Chondrocyte (in vitro differentiated cells): Measurements from ENCODE around the gene AP1AR. TPM values are rescaled to one million over a fixed set of nuclear protein-coding genes. Genes with fewer than 3 reads are reported as not detected.
"Not testable (repeated sequence)": the region's sequence is repeated elsewhere in the genome, so short reads cannot be mapped to it uniquely, and the experiment has no call there.

ENCODE experiments used
- DNase-seq: peaks from one replicate; pipeline ENCODE4 v3.0.0; 2021; ENCODE audit warnings: mixed read lengths, low spot score
- H3K27ac Mint-ChIP-seq: one replicate; pipeline ENCODE4 v1.8.0; 2021; ENCODE audit warnings: mild to moderate bottlenecking, moderate library complexity, mixed read lengths; ENCODE audit not compliant: unreplicated experiment
- H3K27me3 Mint-ChIP-seq: 2 replicates; pipeline ENCODE4 v1.8.0; 2021; ENCODE audit warnings: low read depth, mixed read lengths
- H3K36me3 Mint-ChIP-seq: 2 replicates; pipeline ENCODE4 v1.8.0; 2021; ENCODE audit warnings: low read depth, mixed read lengths
- H3K4me1 Mint-ChIP-seq: 2 replicates; pipeline ENCODE4 v1.8.0; 2021; ENCODE audit warnings: low read depth, mild to moderate bottlenecking, mixed read lengths
- H3K4me3 Mint-ChIP-seq: one replicate; pipeline ENCODE4 v1.8.0; 2021; ENCODE audit warnings: mild to moderate bottlenecking, moderate library complexity, mixed read lengths; ENCODE audit not compliant: unreplicated experiment
- H3K9me3 Mint-ChIP-seq: 2 replicates; pipeline ENCODE4 v1.8.0; 2021; ENCODE audit warnings: low read depth, mixed read lengths
- total RNA-seq: library from RNA; stranded (reverse); gene quantifications from 3 replicates; pipeline ENCODE4 v1.2.1, GENCODE V29; 2021
- TF ChIP-seq, protein P1 (sequence below): fragments of 200-600 bp; sonication (generic); IDR thresholded peaks from 2 replicates; pipeline ENCODE4 v1.5.0; 2021; ENCODE audit warnings: antibody characterized with exemption, mild to moderate bottlenecking, moderate library complexity

AP1AR gene
- total RNA-seq, 1 donor from 2014 or later, result 15.0 TPM

GRCh38 chr4:112296949-112297880, 65.6 kb downstream of the AP1AR start, which contains the start of gene ALPK1:
ALPK1 (plus strand) TSS chr4:112297369.
- H3K27ac Mint-ChIP-seq, result peak within 1 kb of the TSS; percentile 92
- no peak for DNase-seq
- no peaks in the 10 kb centered on the region for H3K27me3 Mint-ChIP-seq
- TF ChIP-seq, protein P1, sequence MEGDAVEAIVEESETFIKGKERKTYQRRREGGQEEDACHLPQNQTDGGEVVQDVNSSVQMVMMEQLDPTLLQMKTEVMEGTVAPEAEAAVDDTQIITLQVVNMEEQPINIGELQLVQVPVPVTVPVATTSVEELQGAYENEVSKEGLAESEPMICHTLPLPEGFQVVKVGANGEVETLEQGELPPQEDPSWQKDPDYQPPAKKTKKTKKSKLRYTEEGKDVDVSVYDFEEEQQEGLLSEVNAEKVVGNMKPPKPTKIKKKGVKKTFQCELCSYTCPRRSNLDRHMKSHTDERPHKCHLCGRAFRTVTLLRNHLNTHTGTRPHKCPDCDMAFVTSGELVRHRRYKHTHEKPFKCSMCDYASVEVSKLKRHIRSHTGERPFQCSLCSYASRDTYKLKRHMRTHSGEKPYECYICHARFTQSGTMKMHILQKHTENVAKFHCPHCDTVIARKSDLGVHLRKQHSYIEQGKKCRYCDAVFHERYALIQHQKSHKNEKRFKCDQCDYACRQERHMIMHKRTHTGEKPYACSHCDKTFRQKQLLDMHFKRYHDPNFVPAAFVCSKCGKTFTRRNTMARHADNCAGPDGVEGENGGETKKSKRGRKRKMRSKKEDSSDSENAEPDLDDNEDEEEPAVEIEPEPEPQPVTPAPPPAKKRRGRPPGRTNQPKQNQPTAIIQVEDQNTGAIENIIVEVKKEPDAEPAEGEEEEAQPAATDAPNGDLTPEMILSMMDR, result no peak
- H3K9me3 Mint-ChIP-seq, result no peaks in the 10 kb centered on the region
- peaks cover 13% of the 10 kb centered on the region for H3K4me1 Mint-ChIP-seq
- H3K4me3 Mint-ChIP-seq, result peak within 1 kb of the TSS; percentile 73
- no peaks in the 10 kb centered on the region for H3K36me3 Mint-ChIP-seq

GRCh38 chr4:112299721-112300120, 68.1 kb downstream of the AP1AR start:
- H3K4me1 Mint-ChIP-seq, result peaks cover 13% of the 10 kb centered on the region
- no peaks in the 10 kb centered on the region for H3K9me3 Mint-ChIP-seq
- H3K27me3 Mint-ChIP-seq, result no peaks in the 10 kb centered on the region
- TF ChIP-seq, protein P1, result no peak
- no peak overlapping the region for H3K27ac Mint-ChIP-seq
- H3K36me3 Mint-ChIP-seq, result no peaks in the 10 kb centered on the region
- DNase-seq, result no peak
- no peak overlapping the region for H3K4me3 Mint-ChIP-seq

- TF ChIP-seq, protein P1, result no peak
- Mint-ChIP-seq H3K4me1 (peaks cover 5% of the 10 kb centered on the region), H3K36me3 (peaks cover 4% of the 10 kb centered on the region), H3K27ac (no peak overlapping the region), H3K27me3 (peaks cover 6% of the 10 kb centered on the region), H3K9me3 (no peaks in the 10 kb centered on the region), H3K4me3 (no peak overlapping the region)
- no peak for DNase-seq
These were observed 71.0 kb downstream of the AP1AR start for GRCh38 chr4:112302320-112303274.

GRCh38 chr4:112305477-112305876, 73.9 kb downstream of the AP1AR start:
- H3K27me3 Mint-ChIP-seq, DNase-seq, H3K4me3 Mint-ChIP-seq, H3K9me3 Mint-ChIP-seq, H3K36me3 Mint-ChIP-seq, H3K27ac Mint-ChIP-seq, H3K4me1 Mint-ChIP-seq: not testable (repeated sequence)

- not testable (repeated sequence) for H3K27ac Mint-ChIP-seq, H3K36me3 Mint-ChIP-seq, H3K9me3 Mint-ChIP-seq, H3K4me1 Mint-ChIP-seq, H3K27me3 Mint-ChIP-seq, DNase-seq
- H3K4me3 Mint-ChIP-seq, result peak overlapping the region; percentile 60
These were observed 77.7 kb downstream of the AP1AR start for GRCh38 chr4:112309263-112309791.

DNA sequence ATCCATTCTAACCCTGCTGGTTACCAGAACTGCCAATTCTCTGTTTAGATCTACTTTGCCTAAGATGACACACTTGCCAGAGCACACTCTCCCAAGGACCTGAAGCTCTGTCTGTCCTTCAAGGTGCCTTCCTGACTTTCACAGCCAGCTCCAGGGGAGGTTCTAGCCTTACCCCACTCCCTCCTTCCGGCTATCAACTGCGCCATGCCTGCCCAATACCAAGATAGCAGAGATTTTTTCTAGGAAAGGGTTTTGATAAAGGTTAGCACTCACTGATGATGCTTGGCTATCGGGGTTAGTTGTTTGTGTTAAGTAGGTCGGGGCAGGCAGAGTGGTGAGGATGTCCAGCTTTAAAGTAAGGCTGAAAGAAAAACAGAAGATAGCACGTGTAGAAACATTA, 79.9 kb downstream of the AP1AR start:
- Mint-ChIP-seq H3K27ac (no peak overlapping the region), H3K27me3 (peaks cover 6% of the 10 kb centered on the region), H3K9me3 (no peaks in the 10 kb centered on the region)

More for the DNA sequence above, 79.9 kb downstream of the AP1AR start:
- TF ChIP-seq, protein P1, result no peak
- no peak for DNase-seq
- peaks cover 5% of the 10 kb centered on the region for H3K4me1 Mint-ChIP-seq
- H3K4me3 Mint-ChIP-seq, result no peak overlapping the region
- peaks cover 7% of the 10 kb centered on the region for H3K36me3 Mint-ChIP-seq
